Epithelial cell of proximal tubule (primary cell): ENCODE results near the gene DNMT3B. TPM values are rescaled to one million over a fixed set of nuclear protein-coding genes. Genes with fewer than 3 reads are reported as not detected.

Source experiments
- DNase-seq: peaks from one replicate; pipeline ENCODE4 v3.0.0-alpha.2; 2011; ENCODE audit warnings: low read depth
- H3K4me3 ChIP-seq: 2 replicates; pipeline ENCODE4 v1.5.1; 2011; ENCODE audit warnings: low read depth, mild to moderate bottlenecking, low read length
- total RNA-seq: library from RNA; depleted of rRNA; stranded (reverse); fragments of >200 nt; gene quantifications from 2 replicates; pipeline ENCODE4 v1.2.3, GENCODE V29; 2015
- TF ChIP-seq, protein P1 (sequence below): conservative IDR thresholded peaks from 2 replicates; pipeline ENCODE4 v1.5.1; 2012; ENCODE audit warnings: low read depth, mild to moderate bottlenecking, low read length

The DNMT3B gene
- total RNA-seq, 1 donor from 2014 or later, result 14.2 TPM

DNA sequence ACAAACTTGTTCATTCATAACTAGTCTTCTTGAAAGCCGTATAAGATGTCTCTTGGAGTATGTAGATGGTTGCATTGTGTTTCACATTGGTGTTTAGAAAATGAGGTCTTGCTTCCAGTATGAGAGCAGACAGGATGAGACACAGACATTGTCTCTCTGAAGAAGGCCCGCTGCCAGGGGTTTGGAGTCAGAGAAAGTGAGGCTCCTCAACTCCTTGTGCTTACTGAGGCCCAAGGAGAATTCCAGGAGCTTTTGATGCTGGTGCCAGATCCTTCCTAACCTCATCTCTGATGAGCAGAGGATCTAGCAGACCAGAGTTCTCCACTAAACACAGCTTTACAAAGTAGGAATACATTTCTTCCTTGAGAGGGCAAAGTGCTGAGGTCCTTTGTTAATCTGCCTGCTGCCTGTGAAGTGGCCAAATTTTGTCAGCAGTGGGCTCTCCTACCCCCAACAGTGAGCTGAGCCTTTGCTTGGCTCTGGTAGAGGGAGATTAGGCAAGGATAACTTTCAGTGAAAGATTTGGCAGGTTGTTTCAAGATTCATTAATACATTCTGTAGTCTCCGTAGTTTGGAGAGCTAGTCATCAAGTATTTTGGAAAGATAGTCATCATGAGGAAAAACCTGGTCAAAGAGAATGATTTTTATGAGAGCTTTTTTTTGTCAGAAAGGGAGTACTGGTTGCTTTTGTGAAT, 67.3 kb downstream of the DNMT3B start:
- TF ChIP-seq, protein P1, sequence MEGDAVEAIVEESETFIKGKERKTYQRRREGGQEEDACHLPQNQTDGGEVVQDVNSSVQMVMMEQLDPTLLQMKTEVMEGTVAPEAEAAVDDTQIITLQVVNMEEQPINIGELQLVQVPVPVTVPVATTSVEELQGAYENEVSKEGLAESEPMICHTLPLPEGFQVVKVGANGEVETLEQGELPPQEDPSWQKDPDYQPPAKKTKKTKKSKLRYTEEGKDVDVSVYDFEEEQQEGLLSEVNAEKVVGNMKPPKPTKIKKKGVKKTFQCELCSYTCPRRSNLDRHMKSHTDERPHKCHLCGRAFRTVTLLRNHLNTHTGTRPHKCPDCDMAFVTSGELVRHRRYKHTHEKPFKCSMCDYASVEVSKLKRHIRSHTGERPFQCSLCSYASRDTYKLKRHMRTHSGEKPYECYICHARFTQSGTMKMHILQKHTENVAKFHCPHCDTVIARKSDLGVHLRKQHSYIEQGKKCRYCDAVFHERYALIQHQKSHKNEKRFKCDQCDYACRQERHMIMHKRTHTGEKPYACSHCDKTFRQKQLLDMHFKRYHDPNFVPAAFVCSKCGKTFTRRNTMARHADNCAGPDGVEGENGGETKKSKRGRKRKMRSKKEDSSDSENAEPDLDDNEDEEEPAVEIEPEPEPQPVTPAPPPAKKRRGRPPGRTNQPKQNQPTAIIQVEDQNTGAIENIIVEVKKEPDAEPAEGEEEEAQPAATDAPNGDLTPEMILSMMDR, result no peak
- H3K4me3 ChIP-seq, result no peak overlapping the region
- no peak for DNase-seq

DNA sequence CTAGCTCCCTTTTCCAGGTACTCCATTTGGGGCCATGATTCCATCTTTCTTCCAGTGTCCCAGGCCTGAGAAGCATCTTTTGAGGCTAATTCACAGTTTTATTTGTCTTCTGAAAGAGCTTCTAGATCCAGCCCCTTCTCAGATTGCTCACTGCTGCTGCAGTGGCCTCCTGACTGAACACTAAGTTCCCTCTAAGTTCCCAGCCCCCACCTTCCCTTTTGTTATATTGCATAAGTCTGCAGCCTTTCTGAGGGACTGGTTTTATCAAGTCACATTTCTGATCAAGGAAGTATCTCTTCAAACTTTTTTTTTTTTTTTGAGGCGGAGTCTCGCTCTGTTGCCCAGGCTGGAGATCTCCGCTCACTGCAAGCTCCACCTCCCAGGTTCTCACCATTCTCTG, 68.3 kb downstream of the DNMT3B start:
- no peak for DNase-seq
- TF ChIP-seq, protein P1, result no peak
- no peak overlapping the region for H3K4me3 ChIP-seq

DNA sequence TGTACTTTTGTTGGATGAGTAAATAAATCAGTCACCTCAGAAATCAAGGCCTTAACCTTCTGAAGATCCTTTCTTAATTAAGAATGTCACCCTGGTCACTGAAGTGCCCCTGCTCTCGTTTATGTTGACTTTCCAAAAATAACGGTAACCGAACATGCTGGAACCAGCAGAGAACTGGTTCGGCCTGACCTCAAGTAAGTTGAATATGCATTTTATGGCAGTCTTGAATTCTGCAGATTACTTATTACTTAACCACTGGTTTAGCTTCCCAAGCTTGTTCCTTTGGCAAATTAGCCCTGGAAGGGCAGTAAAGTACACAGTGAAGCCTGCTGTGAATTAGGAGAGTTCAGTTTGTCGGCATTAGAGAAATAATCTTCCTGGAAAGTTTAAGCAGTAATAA, 69.8 kb downstream of the DNMT3B start:
- no peak overlapping the region for H3K4me3 ChIP-seq
- TF ChIP-seq, protein P1, result no peak
- DNase-seq, result no peak

DNA sequence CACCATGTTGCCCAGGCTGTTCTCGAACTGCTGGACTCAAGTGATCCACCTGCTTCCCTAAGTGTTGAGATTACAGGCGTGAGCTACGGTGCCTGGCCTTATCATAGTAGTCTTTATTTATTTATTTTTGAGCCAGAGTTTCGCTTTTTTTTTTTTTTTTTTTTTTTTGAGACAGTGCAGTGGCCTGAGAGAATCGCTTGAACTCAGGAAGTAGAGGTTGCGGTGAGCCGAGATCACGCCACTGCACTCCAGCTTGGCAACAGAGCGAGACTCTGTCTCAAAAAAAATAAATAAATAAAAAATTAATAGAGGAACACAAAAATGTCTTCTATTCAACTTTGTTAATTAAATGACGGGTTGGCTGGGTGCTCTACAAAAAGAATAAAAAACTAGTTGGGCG, 70.5 kb downstream of the DNMT3B start:
- TF ChIP-seq, protein P1, result no peak
- H3K4me3 ChIP-seq, result no peak overlapping the region
- DNase-seq, result no peak

DNA sequence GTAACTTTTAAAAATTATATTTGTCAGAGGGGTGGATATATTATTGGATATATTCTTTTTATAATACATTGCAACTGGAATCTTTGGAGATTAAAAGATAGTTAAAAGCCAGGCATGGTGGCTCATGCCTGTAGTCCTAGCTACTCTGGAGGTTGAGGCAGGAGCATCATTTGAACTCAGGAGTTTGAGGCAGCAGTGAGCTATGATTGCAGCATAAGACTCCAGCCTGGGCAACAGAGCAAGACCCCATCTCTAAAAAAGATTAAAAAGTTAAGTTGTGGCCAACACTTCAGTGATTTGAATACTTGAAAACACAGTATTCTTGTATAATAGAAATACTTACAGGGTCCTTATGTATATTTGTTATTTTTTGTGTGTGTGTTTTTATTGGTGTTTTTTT, 72.8 kb downstream of the DNMT3B start:
- TF ChIP-seq, protein P1, result no peak

DNA sequence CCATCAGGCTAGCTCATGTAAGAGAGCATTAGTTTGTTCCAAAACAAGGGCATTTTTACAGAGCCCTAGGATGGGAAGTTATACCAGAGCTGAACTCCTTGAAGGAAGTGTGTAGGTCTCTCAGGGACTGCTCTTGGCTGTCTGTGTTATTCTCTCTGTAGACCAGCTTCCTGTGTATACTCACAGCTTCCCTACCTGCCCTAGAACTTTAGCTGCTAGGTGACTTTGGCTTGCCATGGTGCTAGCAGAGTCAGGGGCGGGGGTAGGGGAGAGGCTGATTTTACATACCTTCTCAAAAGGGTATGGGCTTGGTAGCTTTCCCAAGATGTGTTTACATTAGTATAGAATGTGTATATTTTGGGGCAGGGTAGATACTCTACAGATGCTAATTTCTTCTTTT, 75.0 kb downstream of the DNMT3B start:
- no peak overlapping the region for H3K4me3 ChIP-seq
- DNase-seq, result no peak
- TF ChIP-seq, protein P1, result no peak

More for the DNA sequence above, 72.8 kb downstream of the DNMT3B start:
- DNase-seq, result no peak
- no peak overlapping the region for H3K4me3 ChIP-seq

DNA sequence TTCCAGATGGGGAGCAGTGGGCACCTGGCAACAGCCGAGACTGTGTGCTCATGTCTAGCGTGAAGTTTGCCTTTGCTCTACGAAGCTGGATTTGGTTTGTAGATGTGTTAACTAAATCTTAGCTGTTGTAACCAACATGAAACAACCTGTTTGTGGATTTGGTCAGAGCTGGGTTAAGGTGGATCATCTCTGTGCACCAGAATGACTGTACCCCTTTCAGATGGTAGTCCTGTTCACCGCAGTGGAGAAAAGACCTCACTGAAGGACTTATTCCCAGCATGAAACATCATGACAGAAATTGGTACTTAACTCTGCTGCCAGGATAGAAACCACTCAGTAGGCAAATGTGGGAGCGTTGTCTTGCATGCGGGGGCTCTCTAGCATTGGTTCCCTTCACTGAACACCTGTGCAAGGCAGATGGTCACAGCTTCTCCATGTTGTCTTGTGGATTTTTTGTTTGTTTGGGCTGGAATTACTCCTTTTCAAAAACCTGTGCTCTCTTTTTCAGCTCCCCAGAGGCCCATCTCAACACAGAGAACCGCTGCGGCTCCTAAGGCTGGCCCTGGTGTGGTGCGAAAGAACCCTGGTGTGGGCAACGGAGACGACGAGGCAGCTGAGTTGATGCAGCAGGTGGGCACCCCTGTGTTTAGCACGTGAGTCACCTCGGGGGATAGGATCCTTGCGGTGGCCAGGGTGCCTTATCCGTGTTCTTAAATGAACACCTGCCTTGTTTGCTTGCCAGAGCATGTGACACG, 77.2 kb downstream of the DNMT3B start:
- H3K4me3 ChIP-seq, result no peak overlapping the region
- TF ChIP-seq, protein P1, result no peak
- DNase-seq, result no peak
